ENCODE results near the gene XBP1.
"Not testable (repeated sequence)": the region's sequence is repeated elsewhere in the genome, so short reads cannot be mapped to it uniquely, and the experiment has no call there.

XBP1 gene

GRCh38 chr22:28800308-28801041, at the start of gene XBP1:
Gene XBP1, minus strand, starts transcription at chr22:28800569.
- peak; percentile 76 to 84 (median 77) for DNase-seq (ENCODE audit: low read depth in 3 of 3)

GRCh38 chr22:28846994-28847393, 46.6 kb upstream of the XBP1 start:
- no peak for DNase-seq (ENCODE audit: low read depth in 3 of 3)

- DNase-seq (ENCODE audit: low read depth in 3 of 3) = not testable (repeated sequence)
These were observed 43.9 kb upstream of the XBP1 start for GRCh38 chr22:28844277-28844676.

GRCh38 chr22:28843633-28844032, 43.3 kb upstream of the XBP1 start:
- DNase-seq (ENCODE audit: low read depth in 3 of 3) = no peak

GRCh38 chr22:28841111-28841510, 40.7 kb upstream of the XBP1 start:
- no peak for DNase-seq (ENCODE audit: low read depth in 3 of 3)

GRCh38 chr22:28838971-28839370, 38.6 kb upstream of the XBP1 start:
- DNase-seq (ENCODE audit: low read depth in 3 of 3) = no peak

GRCh38 chr22:28837640-28838039, 37.3 kb upstream of the XBP1 start:
- no peak for DNase-seq (ENCODE audit: low read depth in 3 of 3)

GRCh38 chr22:28835630-28836189, 35.3 kb upstream of the XBP1 start:
- no peak for DNase-seq (ENCODE audit: low read depth in 3 of 3)

- no peak for DNase-seq (ENCODE audit: low read depth in 3 of 3)
These were observed 33.0 kb upstream of the XBP1 start for GRCh38 chr22:28833276-28833923.

GRCh38 chr22:28832731-28833130, 32.4 kb upstream of the XBP1 start:
- no peak for DNase-seq (ENCODE audit: low read depth in 3 of 3)

GRCh38 chr22:28831140-28832072, 31.0 kb upstream of the XBP1 start:
- no peak for DNase-seq (ENCODE audit: low read depth in 3 of 3)

- no peak for DNase-seq (ENCODE audit: low read depth in 3 of 3)
These were observed 30.1 kb upstream of the XBP1 start for GRCh38 chr22:28830441-28830840.

GRCh38 chr22:28829358-28830181, 29.2 kb upstream of the XBP1 start:
- peak; percentile 51 to 62 (median 56) for DNase-seq (ENCODE audit: low read depth in 3 of 3)

- no peak for DNase-seq (ENCODE audit: low read depth in 3 of 3)
These were observed 26.6 kb upstream of the XBP1 start for GRCh38 chr22:28826921-28827320.

GRCh38 chr22:28826430-28826829, 26.1 kb upstream of the XBP1 start:
- not testable (repeated sequence) for DNase-seq (ENCODE audit: low read depth in 3 of 3)

GRCh38 chr22:28824455-28824854, 24.1 kb upstream of the XBP1 start:
- DNase-seq (ENCODE audit: low read depth in 3 of 3) = not testable (repeated sequence)

- no peak for DNase-seq (ENCODE audit: low read depth in 3 of 3)
These were observed 22.7 kb upstream of the XBP1 start for GRCh38 chr22:28822930-28823551.

GRCh38 chr22:28821452-28821851, 21.1 kb upstream of the XBP1 start:
- DNase-seq (ENCODE audit: low read depth in 3 of 3) = no peak

- DNase-seq (ENCODE audit: low read depth in 3 of 3) = no peak
These were observed 20.5 kb upstream of the XBP1 start for GRCh38 chr22:28820885-28821284.

GRCh38 chr22:28819253-28820096, 19.1 kb upstream of the XBP1 start:
- DNase-seq (ENCODE audit: low read depth in 3 of 3) = no peak

Data from stimulated activated CD4-positive, alpha-beta T cell treated with anti-CD3 and anti-CD28 coated beads, TNF-alpha, amount 100 ng/mL, for 48 hours (primary cell).